MM.1S (cell line): Measurements from ENCODE around the gene LIMCH1.
"Not testable (repeated sequence)": the region's sequence is repeated elsewhere in the genome, so short reads cannot be mapped to it uniquely, and the experiment has no call there.

Experiments
- DNase-seq: peaks from one replicate; pipeline ENCODE4 v3.0.0-alpha.2; 2015
- H2AFZ ChIP-seq: fragments of 300-600 bp; sonication (generic); 2 replicates; pipeline ENCODE4 v1.6.0; 2016; ENCODE audit warnings: antibody characterized with exemption, low read length
- H3F3A ChIP-seq: fragments of 300-600 bp; sonication (generic); 2 replicates; pipeline ENCODE4 v1.6.1; 2016; ENCODE audit warnings: mild to moderate bottlenecking, antibody characterized with exemption, low read length, moderate library complexity, mixed read lengths; ENCODE audit not compliant: insufficient read depth
- H3K27ac ChIP-seq: fragments of 300-600 bp; sonication (generic); 2 replicates; pipeline ENCODE4 v1.5.1; 2016; ENCODE audit warnings: mild to moderate bottlenecking, low read length
- H3K27me3 ChIP-seq: fragments of 300-600 bp; sonication (generic); replicated peaks from 2 replicates; pipeline ENCODE4 v1.6.0; 2016; ENCODE audit warnings: low read length; ENCODE audit not compliant: insufficient read depth
- H3K36me3 ChIP-seq: fragments of 300-600 bp; sonication (generic); replicated peaks from 2 replicates; pipeline ENCODE4 v1.6.1; 2016; ENCODE audit warnings: mild to moderate bottlenecking, low read length, mixed read lengths; ENCODE audit not compliant: insufficient read depth
- H3K4me1 ChIP-seq: fragments of 300-600 bp; sonication (generic); 2 replicates; pipeline ENCODE4 v1.6.1; 2016; ENCODE audit warnings: low read length, mixed read lengths
- H3K4me2 ChIP-seq: fragments of 300-600 bp; sonication (generic); 2 replicates; pipeline ENCODE4 v1.6.0; 2016; ENCODE audit warnings: low read depth, low read length
- H3K4me3 ChIP-seq: fragments of 300-600 bp; sonication (generic); 2 replicates; pipeline ENCODE4 v1.5.1; 2016; ENCODE audit warnings: low read length, mixed read lengths
- H3K79me2 ChIP-seq: fragments of 300-600 bp; sonication (generic); 2 replicates; pipeline ENCODE4 v1.6.1; 2016; ENCODE audit warnings: mixed run types, low read length, mixed read lengths
- H3K9ac ChIP-seq: fragments of 300-600 bp; sonication (generic); 2 replicates; pipeline ENCODE4 v1.6.1; 2016; ENCODE audit warnings: low read length, mixed read lengths
- H3K9me2 ChIP-seq: fragments of 300-600 bp; sonication (generic); replicated peaks from 2 replicates; pipeline ENCODE4 v1.6.1; 2016; ENCODE audit warnings: mild to moderate bottlenecking, low read length, mixed read lengths; ENCODE audit not compliant: insufficient read depth
- H3K9me3 ChIP-seq: fragments of 300-600 bp; sonication (generic); replicated peaks from 2 replicates; pipeline ENCODE4 v1.6.1; 2016; ENCODE audit warnings: mild to moderate bottlenecking, low read length, mixed read lengths; ENCODE audit not compliant: insufficient read depth
- H4K20me1 ChIP-seq: fragments of 300-600 bp; sonication (generic); 2 replicates; pipeline ENCODE4 v1.6.1; 2016; ENCODE audit warnings: mild to moderate bottlenecking, low read length, moderate library complexity, mixed read lengths; ENCODE audit not compliant: insufficient read depth
- CTCF ChIP-seq: fragments of 300-600 bp; sonication (generic); IDR thresholded peaks from 2 replicates; pipeline ENCODE4 v1.5.1; 2016; ENCODE audit warnings: antibody characterized with exemption, low read length, mixed read lengths
- EZH2 ChIP-seq: fragments of 300-600 bp; sonication (generic); optimal IDR thresholded peaks from 2 replicates; pipeline ENCODE3; 2017; ENCODE audit warnings: low read depth, mild to moderate bottlenecking, antibody characterized with exemption, low read length, mixed read lengths
- EZH2phosphoT487 ChIP-seq: fragments of 300-600 bp; sonication (generic); IDR thresholded peaks from 2 replicates; pipeline ENCODE4 v1.6.1; 2018; ENCODE audit warnings: antibody characterized with exemption, low read length

Gene LIMCH1

GRCh38 chr4:41538017-41538733, at the start of gene LIMCH1:
Gene LIMCH1, plus strand, starts transcription at chr4:41538157. Its CDS starts 67,839 bp downstream, at chr4:41605996.
- Histone ChIP-seq H3K27ac (no peak within 1 kb of the TSS), H3K36me3 (no peaks in the 10 kb centered on the region), H3F3A (no peaks in the 10 kb centered on the region), H3K9me2 (no peaks in the 10 kb centered on the region), H4K20me1 (no peaks in the 10 kb centered on the region), H3K4me1 (no peaks in the 10 kb centered on the region), H3K79me2 (no peaks in the 10 kb centered on the region), H3K9me3 (no peaks in the 10 kb centered on the region), H3K27me3 (no peaks in the 10 kb centered on the region), H3K4me2 (no peak within 1 kb of the TSS), H3K9ac (no peak within 1 kb of the TSS), H2AFZ (no peak within 1 kb of the TSS), H3K4me3 (no peak within 1 kb of the TSS)
- no peak for DNase-seq
- TF ChIP-seq EZH2 (no peak), EZH2phosphoT487 (no peak), CTCF (no peak)

GRCh38 chr4:41491081-41491576, 46.8 kb upstream of the LIMCH1 start:
- H3K79me2 ChIP-seq, H2AFZ ChIP-seq, H3K9me2 ChIP-seq, H3K9me3 ChIP-seq, H3K27ac ChIP-seq, H3F3A ChIP-seq, H3K4me3 ChIP-seq, H4K20me1 ChIP-seq, H3K4me1 ChIP-seq, H3K27me3 ChIP-seq, H3K4me2 ChIP-seq, H3K9ac ChIP-seq, H3K36me3 ChIP-seq, DNase-seq: not testable (repeated sequence)

- Histone ChIP-seq H2AFZ (no peak overlapping the region), H3K27ac (no peak overlapping the region), H3K9ac (no peak overlapping the region), H4K20me1 (no peaks in the 10 kb centered on the region), H3K36me3 (no peaks in the 10 kb centered on the region), H3K4me3 (no peak overlapping the region), H3K9me3 (no peaks in the 10 kb centered on the region), H3F3A (no peaks in the 10 kb centered on the region), H3K27me3 (no peaks in the 10 kb centered on the region), H3K4me1 (no peaks in the 10 kb centered on the region), H3K4me2 (no peak overlapping the region), H3K79me2 (no peaks in the 10 kb centered on the region), H3K9me2 (no peaks in the 10 kb centered on the region)
- TF ChIP-seq EZH2phosphoT487 (no peak), CTCF (no peak), EZH2 (no peak)
- DNase-seq, result no peak
Measured at GRCh38 chr4:41496977-41497376, 41.0 kb upstream of the LIMCH1 start.

GRCh38 chr4:41498177-41498576, 39.8 kb upstream of the LIMCH1 start:
- no peak for TF ChIP-seq CTCF
- no peak for TF ChIP-seq EZH2phosphoT487
- no peak for TF ChIP-seq EZH2
- Histone ChIP-seq H3K9ac (no peak overlapping the region), H3K36me3 (no peaks in the 10 kb centered on the region), H2AFZ (no peak overlapping the region), H3K27me3 (no peaks in the 10 kb centered on the region), H3K79me2 (no peaks in the 10 kb centered on the region), H3K4me2 (no peak overlapping the region), H3K4me3 (no peak overlapping the region), H3K27ac (no peak overlapping the region), H3F3A (no peaks in the 10 kb centered on the region), H4K20me1 (no peaks in the 10 kb centered on the region), H3K4me1 (no peaks in the 10 kb centered on the region), H3K9me3 (no peaks in the 10 kb centered on the region), H3K9me2 (no peaks in the 10 kb centered on the region)
- DNase-seq, result no peak
